Measurements from ENCODE around the gene TFDP1. TPM values are rescaled to one million over a fixed set of nuclear protein-coding genes. Genes with fewer than 3 reads are reported as not detected.

The TFDP1 gene
- total and polyA plus RNA-seq, 9 donors, result 29.7 to 73.9 (median 59.5) TPM

- Histone ChIP-seq H3K4me1 (ENCODE audit: control insufficient read depth, insufficient read depth, low read length) (peaks cover 46% of the 10 kb centered on the region), H3K9me3 (replicated peaks; ENCODE audit: control insufficient read depth, low read depth, low read length) (no peaks in the 10 kb centered on the region), H3K36me3 (ENCODE audit: control insufficient read depth, insufficient read depth, low read length) (peaks cover 29% of the 10 kb centered on the region), H3K27ac (ENCODE audit: low read length) (no peak overlapping the region), H3K27me3 (ENCODE audit: control insufficient read depth, insufficient read depth, low read length) (no peaks in the 10 kb centered on the region), H3K4me3 (ENCODE audit: low read length) (no peak overlapping the region)
- DNase-seq, result peak; percentile 39
- 64% methylated on average over 20 of the region's 25 CpGs for WGBS (ENCODE audit: insufficient coverage)
Measured at GRCh38 chr13:113548778-113549621, 35.6 kb upstream of the TFDP1 start.

GRCh38 chr13:113550453-113550852, 34.1 kb upstream of the TFDP1 start:
- no peaks in the 10 kb centered on the region for H3K27me3 ChIP-seq (ENCODE audit: control insufficient read depth, insufficient read depth, low read length)
- no peaks in the 10 kb centered on the region for H3K9me3 ChIP-seq (replicated peaks; ENCODE audit: control insufficient read depth, low read depth, low read length)
- H3K36me3 ChIP-seq (ENCODE audit: control insufficient read depth, insufficient read depth, low read length), result peaks cover 26% of the 10 kb centered on the region
- no peak overlapping the region for H3K27ac ChIP-seq (ENCODE audit: low read length)
- no peak overlapping the region for H3K4me3 ChIP-seq (ENCODE audit: low read length)
- no peak for DNase-seq
- WGBS (ENCODE audit: insufficient coverage), result 85% methylated on average over 5 of the region's 9 CpGs
- peaks cover 32% of the 10 kb centered on the region for H3K4me1 ChIP-seq (ENCODE audit: control insufficient read depth, insufficient read depth, low read length)

GRCh38 chr13:113551081-113552000, 33.2 kb upstream of the TFDP1 start:
- no peak overlapping the region for H3K27ac ChIP-seq (ENCODE audit: low read length)
- H3K27me3 ChIP-seq (ENCODE audit: control insufficient read depth, insufficient read depth, low read length), result no peaks in the 10 kb centered on the region
- no peak overlapping the region for H3K4me3 ChIP-seq (ENCODE audit: low read length)
- DNase-seq, result no peak
- peaks cover 23% of the 10 kb centered on the region for H3K4me1 ChIP-seq (ENCODE audit: control insufficient read depth, insufficient read depth, low read length)
- H3K36me3 ChIP-seq (ENCODE audit: control insufficient read depth, insufficient read depth, low read length), result peaks cover 26% of the 10 kb centered on the region
- 84% methylated on average over 13 of the region's 16 CpGs for WGBS (ENCODE audit: insufficient coverage)
- H3K9me3 ChIP-seq (replicated peaks; ENCODE audit: control insufficient read depth, low read depth, low read length), result no peaks in the 10 kb centered on the region

GRCh38 chr13:113552079-113552478, 32.5 kb upstream of the TFDP1 start:
- 82% methylated on average over 7 of the region's 11 CpGs for WGBS (ENCODE audit: insufficient coverage)
- no peak for DNase-seq

GRCh38 chr13:113552786-113553434, 31.6 kb upstream of the TFDP1 start:
- DNase-seq, result peak; percentile 48

More at GRCh38 chr13:113552079-113552478, 32.5 kb upstream of the TFDP1 start:
- Histone ChIP-seq H3K36me3 (ENCODE audit: control insufficient read depth, insufficient read depth, low read length) (peaks cover 26% of the 10 kb centered on the region), H3K27ac (ENCODE audit: low read length) (no peak overlapping the region), H3K4me3 (ENCODE audit: low read length) (no peak overlapping the region), H3K9me3 (replicated peaks; ENCODE audit: control insufficient read depth, low read depth, low read length) (no peaks in the 10 kb centered on the region), H3K4me1 (ENCODE audit: control insufficient read depth, insufficient read depth, low read length) (peaks cover 18% of the 10 kb centered on the region), H3K27me3 (ENCODE audit: control insufficient read depth, insufficient read depth, low read length) (no peaks in the 10 kb centered on the region)

GRCh38 chr13:113553511-113554332, 30.8 kb upstream of the TFDP1 start:
- peaks cover 7% of the 10 kb centered on the region for H3K4me1 ChIP-seq (ENCODE audit: control insufficient read depth, insufficient read depth, low read length)
- no peak overlapping the region for H3K4me3 ChIP-seq (ENCODE audit: low read length)
- no peaks in the 10 kb centered on the region for H3K9me3 ChIP-seq (replicated peaks; ENCODE audit: control insufficient read depth, low read depth, low read length)
- 79% methylated on average over 12 of the region's 16 CpGs for WGBS (ENCODE audit: insufficient coverage)
- H3K27me3 ChIP-seq (ENCODE audit: control insufficient read depth, insufficient read depth, low read length), result no peaks in the 10 kb centered on the region
- no peak overlapping the region for H3K27ac ChIP-seq (ENCODE audit: low read length)
- H3K36me3 ChIP-seq (ENCODE audit: control insufficient read depth, insufficient read depth, low read length), result peaks cover 24% of the 10 kb centered on the region
- no peak for DNase-seq

More at GRCh38 chr13:113552786-113553434, 31.6 kb upstream of the TFDP1 start:
- Histone ChIP-seq H3K9me3 (replicated peaks; ENCODE audit: control insufficient read depth, low read depth, low read length) (no peaks in the 10 kb centered on the region), H3K4me3 (ENCODE audit: low read length) (no peak overlapping the region), H3K4me1 (ENCODE audit: control insufficient read depth, insufficient read depth, low read length) (peaks cover 15% of the 10 kb centered on the region), H3K27ac (ENCODE audit: low read length) (peak overlapping the region; percentile 25), H3K36me3 (ENCODE audit: control insufficient read depth, insufficient read depth, low read length) (peaks cover 26% of the 10 kb centered on the region), H3K27me3 (ENCODE audit: control insufficient read depth, insufficient read depth, low read length) (no peaks in the 10 kb centered on the region)
- 71% methylated on average over 6 of the region's 16 CpGs for WGBS (ENCODE audit: insufficient coverage)

GRCh38 chr13:113554333-113554700, 30.2 kb upstream of the TFDP1 start:
- H3K4me1 ChIP-seq (ENCODE audit: control insufficient read depth, insufficient read depth, low read length), result peaks cover 6% of the 10 kb centered on the region
- no peak overlapping the region for H3K27ac ChIP-seq (ENCODE audit: low read length)
- H3K4me3 ChIP-seq (ENCODE audit: low read length), result no peak overlapping the region
- no peaks in the 10 kb centered on the region for H3K9me3 ChIP-seq (replicated peaks; ENCODE audit: control insufficient read depth, low read depth, low read length)
- H3K27me3 ChIP-seq (ENCODE audit: control insufficient read depth, insufficient read depth, low read length), result no peaks in the 10 kb centered on the region
- WGBS (ENCODE audit: insufficient coverage), result 94% methylated on average over 3 of the region's 9 CpGs
- DNase-seq, result no peak
- H3K36me3 ChIP-seq (ENCODE audit: control insufficient read depth, insufficient read depth, low read length), result peaks cover 22% of the 10 kb centered on the region

- DNase-seq, result no peak
- no peaks in the 10 kb centered on the region for H3K9me3 ChIP-seq (replicated peaks; ENCODE audit: control insufficient read depth, low read depth, low read length)
- WGBS (ENCODE audit: insufficient coverage), result 89% methylated on average over 4 of the region's 4 CpGs
- no peak overlapping the region for H3K4me3 ChIP-seq (ENCODE audit: low read length)
- H3K27me3 ChIP-seq (ENCODE audit: control insufficient read depth, insufficient read depth, low read length), result no peaks in the 10 kb centered on the region
- peaks cover 6% of the 10 kb centered on the region for H3K4me1 ChIP-seq (ENCODE audit: control insufficient read depth, insufficient read depth, low read length)
- H3K36me3 ChIP-seq (ENCODE audit: control insufficient read depth, insufficient read depth, low read length), result peaks cover 22% of the 10 kb centered on the region
- H3K27ac ChIP-seq (ENCODE audit: low read length), result no peak overlapping the region
Measured at GRCh38 chr13:113555141-113555540, 29.4 kb upstream of the TFDP1 start.

GRCh38 chr13:113557013-113557412, 27.5 kb upstream of the TFDP1 start:
- WGBS (ENCODE audit: insufficient coverage), result 97% methylated on average over 4 of the region's 5 CpGs
- H3K9me3 ChIP-seq (replicated peaks; ENCODE audit: control insufficient read depth, low read depth, low read length), result no peaks in the 10 kb centered on the region

More at GRCh38 chr13:113557013-113557412, 27.5 kb upstream of the TFDP1 start:
- DNase-seq, result no peak
- H3K36me3 ChIP-seq (ENCODE audit: control insufficient read depth, insufficient read depth, low read length), result peaks cover 7% of the 10 kb centered on the region
- H3K27me3 ChIP-seq (ENCODE audit: control insufficient read depth, insufficient read depth, low read length), result no peaks in the 10 kb centered on the region
- H3K4me1 ChIP-seq (ENCODE audit: control insufficient read depth, insufficient read depth, low read length), result peaks cover 6% of the 10 kb centered on the region
- no peak overlapping the region for H3K27ac ChIP-seq (ENCODE audit: low read length)
- H3K4me3 ChIP-seq (ENCODE audit: low read length), result no peak overlapping the region
